Heart left ventricle (tissue), 13 donors: ENCODE measurements around the gene ZNF98.

Experiments
- CTCF ChIP-seq, 12 donors: fragments of 200-600 bp; sonication (generic) in 4 of 12; IDR thresholded peaks; one replicate each; pipeline versions ENCODE4 v1.5.0 to v1.8.0; 2018 to 2022; ENCODE audit warnings: antibody characterized with exemption in 12 of 12, mild to moderate bottlenecking in 5 of 12
- POLR2A ChIP-seq, 2 donors: fragments of 450-650 bp; IDR thresholded peaks; one replicate each; pipeline ENCODE4 v1.6.1; 2017; ENCODE audit warnings: antibody characterized with exemption in 2 of 2, mild to moderate bottlenecking in 2 of 2, moderate library complexity in 2 of 2
- donor health status: ischemic (EF 13 %, LVEDD 7.1; RV severe dilation, severe dysfunction).
- donor health status: DM: no; HTN: yes; CAD: no.
- donor health status: DM: no; HTN: no; CAD: no.
- donor health status: ischemic (EF 25% LVEDD 6.9; RV normal size, moderate dysfunction).
- donor health status: ischemic (EF 25% LVEDD 5.7; RV mildly dilated, moderate dysfunction).
- donor health status: ischemic (EF 35%, LVEDD 5.7; RV mildly dilated, moderate dysfunction).
- donor health status: nonischemic (EF 11% LVEDD 7.7; RV severe dilation, severe dysfunction).
- donor health status: DM: yes; HTN: yes; CAD: no.
- donor health status: PGD.
- donor health status: ischemic (EF 29% LVEDD 5.4; RV normal size, mild dysfunction).
- donor health status: nonischemic (EF 23%, LVEDD 6.1; RV moderate dilation, normal function).

GRCh38 chr19:22438011-22438410, 15.9 kb upstream of the ZNF98 start:
- TF ChIP-seq CTCF (IDR thresholded peaks at IDR 0.05) (no peak), POLR2A (IDR thresholded peaks at IDR 0.05) (no peak)
